Neural progenitor cell (in vitro differentiated cells): Measurements from ENCODE around the gene SEMA5B.

ENCODE experiments used
- EZH2 ChIP-seq: fragments of 200-600 bp; sonication (generic); IDR thresholded peaks from 2 replicates; pipeline ENCODE4 v1.6.1; 2017; ENCODE audit warnings: antibody characterized with exemption, mild to moderate bottlenecking, moderate library complexity
- EZH2phosphoT487 ChIP-seq: fragments of 200-600 bp; sonication (generic); IDR thresholded peaks from 2 replicates; pipeline ENCODE4 v1.6.1; 2017; ENCODE audit warnings: antibody characterized with exemption
- TF ChIP-seq, protein P1 (sequence below): fragments of 200-600 bp; sonication (generic); IDR thresholded peaks from 2 replicates; pipeline ENCODE4 v1.5.1; 2017; ENCODE audit warnings: antibody characterized with exemption, mild to moderate bottlenecking

DNA sequence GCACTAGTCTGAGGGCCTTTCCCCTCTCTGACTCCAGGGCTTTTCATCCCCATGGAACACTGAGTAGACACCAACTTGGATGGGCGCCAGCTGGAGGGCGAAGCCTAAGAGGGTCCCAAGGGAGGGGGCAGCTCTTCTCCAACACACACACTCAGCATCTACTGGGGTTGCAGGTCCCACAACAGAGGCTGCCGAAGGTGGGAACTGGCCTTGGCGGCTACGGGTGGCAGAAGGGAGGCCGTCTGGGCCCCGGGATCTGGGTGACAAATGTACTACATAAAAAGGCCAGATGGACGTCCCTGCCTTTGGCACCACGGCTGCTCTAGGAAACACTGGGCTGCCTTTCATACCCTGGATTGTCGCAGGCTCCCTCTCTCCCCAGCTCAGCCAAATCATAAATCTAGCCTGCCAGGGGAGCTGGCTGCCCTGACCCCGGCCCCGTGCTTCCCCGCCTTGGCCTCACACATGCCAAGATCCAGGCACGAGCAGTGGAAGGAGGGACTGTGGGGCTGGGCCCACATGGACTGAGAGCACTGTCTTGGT lies 31.5 kb downstream of the SEMA5B start:
- TF ChIP-seq, protein P1, sequence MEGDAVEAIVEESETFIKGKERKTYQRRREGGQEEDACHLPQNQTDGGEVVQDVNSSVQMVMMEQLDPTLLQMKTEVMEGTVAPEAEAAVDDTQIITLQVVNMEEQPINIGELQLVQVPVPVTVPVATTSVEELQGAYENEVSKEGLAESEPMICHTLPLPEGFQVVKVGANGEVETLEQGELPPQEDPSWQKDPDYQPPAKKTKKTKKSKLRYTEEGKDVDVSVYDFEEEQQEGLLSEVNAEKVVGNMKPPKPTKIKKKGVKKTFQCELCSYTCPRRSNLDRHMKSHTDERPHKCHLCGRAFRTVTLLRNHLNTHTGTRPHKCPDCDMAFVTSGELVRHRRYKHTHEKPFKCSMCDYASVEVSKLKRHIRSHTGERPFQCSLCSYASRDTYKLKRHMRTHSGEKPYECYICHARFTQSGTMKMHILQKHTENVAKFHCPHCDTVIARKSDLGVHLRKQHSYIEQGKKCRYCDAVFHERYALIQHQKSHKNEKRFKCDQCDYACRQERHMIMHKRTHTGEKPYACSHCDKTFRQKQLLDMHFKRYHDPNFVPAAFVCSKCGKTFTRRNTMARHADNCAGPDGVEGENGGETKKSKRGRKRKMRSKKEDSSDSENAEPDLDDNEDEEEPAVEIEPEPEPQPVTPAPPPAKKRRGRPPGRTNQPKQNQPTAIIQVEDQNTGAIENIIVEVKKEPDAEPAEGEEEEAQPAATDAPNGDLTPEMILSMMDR, result no peak
- TF ChIP-seq EZH2 (no peak), EZH2phosphoT487 (no peak)
